Right ventricle myocardium superior (tissue), 1 donor: Measurements from ENCODE around the gene MAN2B1. TPM values are rescaled to one million over a fixed set of nuclear protein-coding genes. Genes with fewer than 3 reads are reported as not detected.
"Not testable (repeated sequence)": the region's sequence is repeated elsewhere in the genome, so short reads cannot be mapped to it uniquely, and the experiment has no call there.

Experiments used
- ATAC-seq: fragments of 200-7000 bp; cut with Tn5 transposase; one replicate; pipeline ENCODE4 v1.9.1; 2020; ENCODE audit warnings: mild to moderate bottlenecking; ENCODE audit not compliant: poor library complexity
- DNase-seq: peaks from one replicate; pipeline ENCODE4 v3.0.0-alpha.2; 2020
- intact Hi-C: fragments of 100-400 bp; cut with DNase I; formaldehyde crosslinking; loops from one replicate; pipeline ENCODE4 v1.11.2; 2022
- total RNA-seq: library from RNA; stranded (reverse); fragmentation: NEBNext Ultra II Directional; extraction: Animal tissue kit (Norgen Biotek cat#: 25700); gene quantifications from one replicate; pipeline ENCODE4 v1.2.1, GENCODE V29; 2021
- donor health status: DM: no; HTN: yes; CAD: no; lungs with severe emphysema.

MAN2B1 gene
- total RNA-seq, 1 donor from 2014 or later, result 33.2 TPM

DNA sequence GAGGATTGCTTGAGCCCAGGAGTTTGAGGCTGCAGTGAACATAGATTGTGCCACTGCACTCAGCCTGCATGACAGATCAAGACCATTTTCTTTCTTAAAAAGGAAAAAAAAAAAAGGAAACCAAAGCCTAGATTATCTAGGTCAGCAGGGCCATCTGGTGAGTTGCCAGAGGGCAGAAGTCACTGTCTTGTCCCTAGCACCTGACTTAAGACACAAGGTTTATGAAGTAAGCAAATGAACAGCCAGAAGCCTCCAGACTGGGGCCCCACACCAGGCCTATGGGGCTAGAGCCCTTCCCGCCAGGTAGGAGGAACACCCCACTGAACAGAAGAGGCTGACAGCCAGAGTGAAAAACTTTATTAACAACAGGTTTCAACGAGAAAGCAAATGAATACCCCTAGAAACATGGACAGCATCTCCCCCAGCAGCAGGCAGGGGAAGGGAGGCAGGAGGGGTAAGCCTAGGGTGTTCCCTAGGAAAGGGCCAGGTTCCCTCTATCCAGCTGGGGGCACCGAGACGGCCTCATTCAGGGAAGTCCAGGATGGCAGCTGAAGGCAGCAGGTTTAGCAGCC is 1.3 kb upstream of the MAN2B1 start:
- DNase-seq (no peak), ATAC-seq (no peak)
- intact Hi-C loops, result no loop called here

DNA sequence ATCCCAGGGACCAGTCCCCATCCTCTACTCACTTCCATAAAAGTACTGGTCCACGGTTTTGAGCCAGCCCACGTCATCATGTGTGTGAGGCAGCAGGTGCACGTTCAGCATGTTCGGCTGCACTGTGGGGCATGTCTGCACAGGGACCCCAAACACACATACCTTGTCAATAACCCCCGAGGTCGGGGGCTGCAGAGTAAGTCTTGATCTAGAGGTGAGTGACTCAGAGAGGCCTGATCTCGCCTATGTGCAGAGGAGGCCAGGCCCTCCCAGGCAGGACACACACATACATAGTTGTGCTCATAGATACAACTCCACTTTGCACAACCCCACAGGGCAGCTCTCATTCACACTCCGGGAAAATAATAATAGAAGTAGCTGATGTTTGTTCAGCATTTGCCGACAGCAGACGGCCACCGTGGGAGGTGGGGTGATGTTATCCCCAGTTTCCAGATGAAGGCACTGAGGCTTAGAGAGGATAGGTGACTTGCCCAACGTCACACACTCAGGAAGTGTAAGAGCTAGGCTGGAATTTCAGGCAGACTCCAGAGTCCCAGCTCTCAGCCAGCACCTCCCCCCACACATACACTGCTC is 774 bp downstream of the MAN2B1 start:
- ATAC-seq, result no peak
- intact Hi-C loops, result no loop called here
- no peak for DNase-seq

GRCh38 chr19:12665281-12665573 is 1.3 kb downstream of the MAN2B1 start:
- intact Hi-C loops, result no loop called here
- peak; percentile 75 for DNase-seq

GRCh38 chr19:12664406-12665280 is 1.9 kb downstream of the MAN2B1 start:
- DNase-seq (no peak), ATAC-seq (no peak)
- intact Hi-C loops, result no loop called here

More at GRCh38 chr19:12665281-12665573, 1.3 kb downstream of the MAN2B1 start:
- no peak for ATAC-seq

DNA sequence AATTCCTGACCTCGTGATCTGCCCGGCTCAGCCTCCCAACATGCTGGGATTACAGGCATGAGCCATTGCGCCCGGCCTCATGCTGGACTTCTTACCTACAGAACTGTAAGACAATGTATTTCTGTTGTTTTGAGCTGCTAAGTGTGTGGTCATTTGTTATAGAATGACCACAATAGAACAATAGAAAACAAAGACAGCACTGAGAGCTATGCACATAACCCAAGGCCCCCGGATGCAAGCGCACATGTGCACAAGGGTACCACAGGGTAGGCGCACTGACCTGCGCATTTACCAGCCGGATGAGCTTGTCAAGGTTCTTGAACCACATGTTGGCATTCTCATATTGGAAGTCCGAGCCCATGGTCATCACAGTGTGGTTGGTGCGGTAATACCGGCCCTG is 5.6 kb downstream of the MAN2B1 start:
- ATAC-seq, result no peak
- no peak for DNase-seq
- intact Hi-C loops, result no loop called here

GRCh38 chr19:12657966-12658365 is 8.6 kb downstream of the MAN2B1 start:
- ATAC-seq, result no peak

GRCh38 chr19:12656899-12657571 is 9.5 kb downstream of the MAN2B1 start:
- DNase-seq (no peak), ATAC-seq (no peak)
- intact Hi-C loops, result no loop called here

More at GRCh38 chr19:12657966-12658365, 8.6 kb downstream of the MAN2B1 start:
- intact Hi-C loops, result no loop called here
- no peak for DNase-seq

DNA sequence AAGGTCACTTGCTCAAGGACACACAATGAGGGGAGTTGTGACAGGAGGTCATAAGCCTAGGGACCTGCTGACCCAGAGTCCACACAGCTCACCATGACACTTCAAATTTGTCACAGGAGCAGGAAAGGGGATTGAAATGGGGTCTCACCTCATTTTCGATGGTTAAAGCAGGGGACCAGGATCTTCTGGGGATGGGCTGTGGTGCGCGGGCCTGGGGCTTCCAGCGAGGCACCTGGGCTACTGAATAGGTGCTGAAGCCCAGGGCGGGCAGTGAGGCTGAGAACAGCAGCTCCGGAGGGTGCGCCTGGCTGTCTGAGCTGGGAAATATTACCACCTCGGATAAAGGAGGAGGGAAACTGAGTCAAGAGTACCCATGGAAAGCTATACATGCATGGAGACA is 11.0 kb downstream of the MAN2B1 start:
- no peak for DNase-seq
- ATAC-seq, result no peak
- intact Hi-C loops, result no loop called here

GRCh38 chr19:12652219-12652618 is 14.3 kb downstream of the MAN2B1 start:
- DNase-seq (no peak), ATAC-seq (no peak)
- intact Hi-C loops, result no loop called here

DNA sequence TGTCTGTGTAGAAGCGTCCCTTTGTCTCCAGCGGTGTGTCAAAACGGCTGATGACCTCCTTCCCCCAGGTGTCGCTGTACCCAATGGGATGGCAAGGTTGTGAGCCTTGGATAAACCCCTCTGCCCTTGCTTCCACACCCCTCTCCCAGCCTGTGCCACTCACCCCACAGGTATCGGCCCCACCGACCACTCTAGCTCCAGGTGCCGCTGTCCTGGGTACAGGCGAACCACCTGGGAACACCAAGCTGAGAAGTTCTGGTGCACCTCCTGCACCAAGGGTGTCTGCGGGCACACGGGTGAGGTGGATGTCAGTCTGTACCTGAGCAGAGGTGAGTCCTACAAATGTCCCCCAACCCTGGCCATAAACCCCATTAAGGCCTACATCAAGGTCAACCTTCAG is 16.6 kb downstream of the MAN2B1 start:
- intact Hi-C loops, result no loop called here
- ATAC-seq (no peak), DNase-seq (no peak)

- intact Hi-C loops, result no loop called here
- DNase-seq, result no peak
- ATAC-seq, result peak; percentile 42
These were observed 18.5 kb downstream of the MAN2B1 start for GRCh38 chr19:12648088-12648487.

- intact Hi-C loops, result no loop called here
- DNase-seq (peak; percentile 64), ATAC-seq (peak; percentile 89)
These were observed 19.0 kb downstream of the MAN2B1 start for GRCh38 chr19:12647490-12648071.

DNA sequence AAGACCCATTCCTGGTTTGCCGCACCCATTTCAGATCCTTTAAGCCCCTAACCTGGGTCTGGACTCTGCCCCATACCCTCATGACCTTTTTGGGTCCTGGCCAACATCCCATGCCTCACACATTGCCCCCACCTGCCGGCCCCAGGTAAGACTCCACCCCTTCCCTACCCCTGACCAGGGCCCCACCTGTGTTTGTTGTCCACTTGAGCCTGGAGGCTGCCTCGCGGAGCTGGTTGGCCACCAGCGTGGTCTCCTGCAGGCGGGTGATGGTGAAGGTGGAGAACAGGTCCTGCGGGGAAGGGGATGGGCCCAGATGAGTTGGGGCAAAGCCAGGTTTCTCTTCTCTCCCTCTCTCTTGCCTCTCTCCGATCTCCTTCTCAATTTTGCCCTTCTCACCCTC is 19.5 kb downstream of the MAN2B1 start:
- DNase-seq, result no peak
- ATAC-seq, result no peak
- intact Hi-C loops, result no loop called here

- ATAC-seq (no peak), DNase-seq (no peak)
- intact Hi-C loops, result no loop called here
These were observed 20.0 kb downstream of the MAN2B1 start for GRCh38 chr19:12646551-12646950.

DNA sequence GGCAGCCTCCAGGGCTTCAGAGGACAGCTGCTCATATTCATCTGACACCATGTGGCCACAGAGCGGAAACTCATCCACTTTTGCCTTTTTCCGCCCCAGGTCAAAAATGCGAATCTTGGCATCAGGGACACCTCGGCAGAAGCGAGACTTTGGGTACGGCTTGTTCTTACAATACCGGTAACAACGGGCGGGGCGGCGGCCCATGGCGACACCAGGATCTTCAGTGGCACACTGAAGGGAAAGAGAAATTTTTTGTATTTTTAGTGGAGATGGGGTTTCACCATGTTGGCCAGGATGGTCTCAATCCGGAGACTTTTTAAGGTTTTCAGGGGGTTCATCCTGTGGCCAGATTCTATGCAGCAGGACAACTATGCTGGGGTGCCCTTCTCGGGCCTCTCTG is 22.8 kb downstream of the MAN2B1 start:
- DNase-seq, ATAC-seq, intact Hi-C loops: not testable (repeated sequence)

- ATAC-seq (no peak), DNase-seq (no peak)
- intact Hi-C loops, result no loop called here
These were observed 24.0 kb downstream of the MAN2B1 start for GRCh38 chr19:12642506-12642905.

DNA sequence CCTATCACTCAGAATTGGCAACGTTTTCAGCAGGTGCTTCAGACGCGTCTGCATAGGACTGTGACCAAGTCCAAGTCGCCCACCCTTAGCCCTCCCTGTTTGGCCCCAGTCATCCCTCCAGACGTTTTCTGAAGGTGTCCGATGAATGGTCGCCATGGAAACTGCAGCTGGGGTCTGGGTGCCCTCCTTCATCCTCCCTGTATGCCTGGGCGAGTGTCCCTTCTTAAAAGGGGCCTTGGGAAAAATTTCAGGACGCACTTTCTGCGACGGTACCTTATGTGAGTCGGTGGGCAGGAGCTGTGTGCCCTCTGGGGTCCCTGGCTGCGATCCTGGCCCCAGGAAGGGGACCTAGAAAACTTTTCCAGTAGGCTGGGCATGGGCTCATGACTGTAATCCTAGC is 25.1 kb downstream of the MAN2B1 start:
- ATAC-seq (no peak), DNase-seq (no peak)
- intact Hi-C loops, result no loop called here

DNA sequence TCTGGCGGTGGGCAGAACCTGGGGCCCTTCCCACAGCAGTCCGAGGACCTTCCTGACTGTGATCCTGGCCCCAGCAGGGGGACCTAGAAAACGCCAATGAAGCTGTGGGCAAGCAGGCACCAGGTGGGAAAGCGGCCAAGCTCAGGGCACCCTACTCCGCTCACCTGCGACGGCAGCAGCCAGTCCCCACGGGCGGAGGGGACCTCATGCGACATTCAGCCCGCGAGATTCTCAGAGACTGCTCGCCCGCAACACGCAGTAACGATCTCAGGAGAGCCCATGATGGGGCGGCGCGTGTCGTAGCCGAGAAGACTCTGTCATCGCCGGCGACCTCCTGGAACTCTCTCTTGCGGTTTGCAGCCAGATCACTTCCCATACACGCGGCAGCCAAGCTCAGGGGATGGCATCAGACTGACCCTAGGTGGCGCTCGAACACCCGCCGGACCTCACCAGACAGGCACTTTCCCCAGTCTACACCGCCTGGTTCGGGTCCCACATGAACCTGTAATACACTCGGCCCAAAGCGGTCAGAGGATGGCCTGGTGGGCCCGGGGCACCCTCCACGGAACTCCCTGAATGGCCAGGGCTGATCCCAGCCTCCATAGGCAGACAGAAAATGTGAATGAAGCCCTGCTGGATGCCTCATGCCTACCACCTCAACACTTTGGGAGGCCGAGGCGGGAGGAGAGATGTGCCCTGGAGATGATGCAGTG is 26.5 kb downstream of the MAN2B1 start:
- peak; percentile 91 for DNase-seq
- peak; percentile 94 for ATAC-seq
- intact Hi-C loops, result no loop called here
